HG02623 (cell line): Measurements from ENCODE around the gene AFG1L.

Source experiments
- ATAC-seq: cut with Tn5 transposase; IDR thresholded peaks from one replicate; pipeline ENCODE4 v1.9.1; 2021; ENCODE audit warnings: moderate library complexity; ENCODE audit not compliant: unreplicated experiment

AFG1L gene

DNA sequence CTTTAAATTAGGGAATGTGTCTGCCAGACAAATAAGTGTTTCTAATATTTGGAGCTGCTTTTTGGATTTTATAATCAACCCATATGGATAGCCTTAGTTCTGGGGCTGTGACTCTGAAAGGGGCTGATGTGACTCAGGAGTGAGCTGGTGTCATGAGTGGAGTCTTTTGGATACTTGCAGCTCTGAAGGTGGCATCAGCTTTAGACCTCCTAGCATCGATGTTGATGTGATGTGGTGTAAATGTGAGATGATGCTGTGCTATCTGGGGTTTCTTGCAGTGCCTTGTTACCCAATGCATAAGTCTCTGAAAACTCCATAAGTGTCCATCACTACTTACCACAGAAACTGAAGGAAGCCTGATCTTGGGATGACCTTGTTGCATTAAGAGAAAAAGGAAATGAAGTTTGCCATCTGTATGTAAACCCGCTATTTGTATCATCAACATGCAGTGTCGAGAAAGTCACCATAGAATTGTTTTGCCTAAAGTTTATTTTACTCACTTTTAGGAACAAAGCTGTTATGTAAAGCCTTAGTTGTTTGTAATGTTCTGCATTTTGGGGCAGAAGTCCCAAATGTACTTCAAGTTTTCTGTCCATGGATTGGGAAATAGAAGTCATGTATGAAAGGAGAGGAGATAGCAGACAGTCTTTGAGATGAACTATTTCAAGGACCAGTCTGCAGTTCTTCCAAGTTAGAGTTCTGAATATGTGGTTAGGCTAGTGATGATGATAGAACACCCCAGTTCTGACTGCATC is 273.9 kb downstream of the AFG1L start:
- ATAC-seq: no peak

DNA sequence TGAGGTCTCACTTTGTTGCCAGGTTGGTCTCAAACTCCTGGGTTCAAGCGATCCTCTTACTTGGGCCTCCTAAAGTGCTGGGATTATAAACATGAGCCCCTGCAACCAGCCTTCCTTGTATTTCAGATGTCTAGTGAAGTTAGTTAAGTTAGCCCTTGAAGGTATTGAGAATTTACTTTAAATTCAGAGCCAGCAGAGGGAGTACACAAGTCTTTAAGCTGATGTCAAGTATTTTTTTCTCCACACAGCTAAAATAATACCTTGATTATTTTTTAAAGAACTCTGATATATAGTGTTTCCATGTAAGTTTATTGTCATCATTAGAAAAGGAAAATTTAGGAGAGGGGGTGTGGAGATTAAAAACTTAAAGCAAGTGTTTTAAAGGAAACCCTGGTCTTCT is 275.7 kb downstream of the AFG1L start:
- no peak for ATAC-seq

DNA sequence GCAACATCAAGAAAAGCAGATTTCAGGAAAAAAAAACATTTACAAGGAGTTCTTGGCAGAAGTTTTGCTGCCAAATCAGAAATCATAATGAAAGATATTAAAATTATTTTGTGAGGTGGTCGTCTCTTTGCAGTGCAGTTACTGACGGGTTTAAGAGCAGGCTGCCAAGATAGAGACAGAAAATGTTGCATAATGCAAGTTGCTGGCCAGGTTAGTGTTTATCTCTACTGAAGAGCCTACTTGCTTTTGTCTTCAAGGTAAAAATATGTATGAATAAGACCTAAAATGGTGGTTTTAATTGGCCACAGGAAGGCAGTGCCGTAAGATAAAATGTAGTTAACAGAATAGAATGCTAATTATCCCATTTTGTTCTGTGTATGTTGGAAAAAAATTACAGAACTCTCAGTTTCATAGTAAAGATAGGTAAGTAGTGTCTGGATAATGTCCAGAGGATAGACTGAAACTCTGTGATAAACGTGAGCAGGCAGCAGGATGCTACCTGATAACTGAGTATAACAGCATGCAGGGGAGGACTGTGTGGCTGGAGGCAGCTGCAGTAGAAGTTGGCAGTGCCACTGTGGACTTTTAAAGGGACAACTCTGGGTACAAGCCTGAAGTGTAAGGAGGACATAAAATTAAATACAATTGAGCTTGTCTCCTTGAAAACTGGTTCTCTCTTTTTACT is 279.7 kb downstream of the AFG1L start:
- ATAC-seq: no peak
